Stimulated activated CD4-positive, alpha-beta T cell treated with anti-CD3 and anti-CD28 coated beads, Interleukin-1b, Interleukin-23, amount 100 ng/mL, for 1 hour (primary cell): Measurements from ENCODE around the gene SLC37A1.

Experiments
- DNase-seq, 2 donors: peaks; one replicate each; pipeline ENCODE4 v3.0.0-alpha.2; 2020; ENCODE audit warnings: low read depth in 2 of 2

The SLC37A1 gene

DNA sequence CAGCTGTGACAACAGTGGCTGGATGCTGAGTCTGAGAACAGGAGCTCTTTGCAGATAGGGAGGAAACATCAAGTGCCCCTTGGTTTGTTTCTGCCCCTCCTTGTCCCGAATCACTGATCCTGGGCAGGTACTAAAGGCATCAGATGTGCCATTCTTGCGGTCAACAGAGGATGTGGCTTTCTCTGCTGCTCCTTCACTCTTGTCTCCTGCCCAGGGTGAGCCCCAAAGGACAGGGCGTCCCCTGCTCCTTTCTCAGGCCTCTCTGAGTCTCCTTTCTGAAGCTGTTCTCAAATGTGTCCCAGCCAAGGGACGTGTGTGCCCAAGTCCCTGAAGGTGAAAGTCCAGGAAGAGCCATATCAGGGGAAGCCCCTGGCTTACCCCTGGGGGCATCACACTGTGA, 31.7 kb downstream of the SLC37A1 start:
- DNase-seq, result no peak

DNA sequence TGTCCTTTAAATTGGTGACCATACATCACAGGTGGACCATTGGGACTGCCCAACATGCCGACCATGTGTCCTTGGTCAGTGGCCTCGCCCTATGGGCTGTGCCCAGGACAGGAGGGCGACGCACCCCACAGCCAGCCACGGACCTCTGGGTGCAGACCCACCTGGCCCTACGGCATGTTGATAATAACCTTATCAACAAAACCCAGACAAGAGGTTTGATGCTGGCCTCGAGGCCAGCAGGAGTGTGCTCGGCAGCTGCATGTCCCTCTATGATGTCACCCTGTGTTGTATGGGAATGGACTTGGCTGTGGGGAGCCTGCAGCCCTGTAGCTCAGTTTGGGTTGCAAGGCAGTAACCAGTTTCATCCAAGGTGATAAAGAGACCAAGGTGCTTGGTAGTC, 32.1 kb downstream of the SLC37A1 start:
- DNase-seq, result no peak

DNA sequence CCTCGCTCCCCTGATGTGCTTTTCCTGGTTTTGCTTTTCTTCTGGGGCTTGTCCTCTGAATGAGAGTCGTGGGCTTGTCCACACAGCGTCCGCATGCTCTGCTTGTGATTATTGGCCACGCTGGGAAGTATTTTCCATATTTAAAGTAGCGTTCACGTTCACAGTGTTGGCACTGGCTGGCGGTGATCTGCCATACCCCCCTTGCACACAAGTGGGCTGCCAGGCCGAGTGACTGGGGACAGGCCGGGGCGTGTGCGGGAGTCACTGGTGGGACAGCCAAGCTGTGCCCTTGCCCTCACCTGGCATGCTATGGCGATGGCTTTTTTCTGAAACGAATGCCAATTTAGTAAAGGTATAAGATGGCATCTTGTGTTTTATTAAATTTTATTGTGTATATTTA, 32.8 kb downstream of the SLC37A1 start:
- no peak for DNase-seq

DNA sequence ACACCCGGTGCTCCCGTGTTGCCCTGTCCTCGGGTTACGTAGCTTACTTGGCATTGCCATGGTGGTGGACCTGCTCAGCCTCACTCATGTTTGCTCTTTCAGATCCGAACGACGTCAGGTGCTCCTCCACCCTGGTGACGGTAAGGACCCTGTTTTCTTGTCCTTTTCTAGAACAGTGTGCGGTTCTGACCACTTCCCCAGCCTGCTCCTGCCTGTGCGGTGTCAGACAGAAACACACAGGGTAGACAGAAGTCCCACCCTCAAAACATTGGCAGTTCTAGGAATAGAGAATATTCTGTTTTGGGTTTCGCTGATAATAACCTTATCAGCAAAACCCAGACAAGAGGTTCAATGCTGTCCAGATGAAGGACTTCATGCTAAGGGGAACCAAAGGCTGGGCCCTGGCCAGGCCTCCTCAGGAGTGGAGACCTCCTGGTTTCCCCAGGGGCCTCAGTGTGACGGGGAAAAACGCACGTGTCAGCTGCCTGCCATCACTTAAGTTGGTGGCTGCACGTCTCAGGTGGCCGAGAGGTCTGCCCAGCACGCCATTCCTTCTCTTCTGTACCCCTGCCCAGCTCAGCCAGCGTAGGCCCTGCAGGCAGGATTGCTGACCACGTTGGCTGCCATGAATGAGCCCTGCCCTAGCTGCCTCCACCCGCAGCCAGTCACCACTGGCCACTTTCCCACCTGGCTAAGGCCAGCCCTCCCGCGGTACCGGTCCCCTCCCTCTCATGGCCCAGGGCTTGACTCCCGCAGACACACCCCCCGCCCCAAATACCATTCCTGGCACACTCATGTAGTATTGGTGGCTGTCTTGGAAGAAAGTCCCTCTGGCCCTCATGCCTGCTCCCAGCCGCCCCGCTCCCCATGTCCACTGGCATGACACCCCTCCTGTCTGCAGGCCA, 33.6 kb downstream of the SLC37A1 start:
- no peak for DNase-seq

DNA sequence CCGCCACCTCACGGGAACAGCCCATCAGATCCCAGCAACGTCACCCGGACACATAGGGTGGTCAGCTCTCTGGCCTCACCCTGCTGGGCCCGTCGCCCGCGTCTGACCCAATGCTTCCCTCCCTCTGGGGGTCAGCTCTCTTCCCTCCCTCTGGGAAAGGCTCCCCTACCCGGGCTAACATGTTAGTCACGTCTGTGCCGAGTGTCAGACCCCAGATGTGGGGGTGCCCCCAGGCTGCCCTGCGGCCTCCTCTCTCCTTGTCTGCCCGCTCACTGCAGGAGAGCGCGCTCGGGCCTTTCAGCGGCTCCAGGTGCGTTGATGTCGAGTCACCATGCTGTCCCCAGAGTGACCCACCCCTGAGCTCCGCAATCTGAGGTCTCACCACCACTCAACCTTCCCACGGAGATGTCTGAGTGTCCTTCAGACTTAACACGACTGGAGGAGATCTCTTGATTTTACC, 34.3 kb downstream of the SLC37A1 start:
- DNase-seq, result no peak

DNA sequence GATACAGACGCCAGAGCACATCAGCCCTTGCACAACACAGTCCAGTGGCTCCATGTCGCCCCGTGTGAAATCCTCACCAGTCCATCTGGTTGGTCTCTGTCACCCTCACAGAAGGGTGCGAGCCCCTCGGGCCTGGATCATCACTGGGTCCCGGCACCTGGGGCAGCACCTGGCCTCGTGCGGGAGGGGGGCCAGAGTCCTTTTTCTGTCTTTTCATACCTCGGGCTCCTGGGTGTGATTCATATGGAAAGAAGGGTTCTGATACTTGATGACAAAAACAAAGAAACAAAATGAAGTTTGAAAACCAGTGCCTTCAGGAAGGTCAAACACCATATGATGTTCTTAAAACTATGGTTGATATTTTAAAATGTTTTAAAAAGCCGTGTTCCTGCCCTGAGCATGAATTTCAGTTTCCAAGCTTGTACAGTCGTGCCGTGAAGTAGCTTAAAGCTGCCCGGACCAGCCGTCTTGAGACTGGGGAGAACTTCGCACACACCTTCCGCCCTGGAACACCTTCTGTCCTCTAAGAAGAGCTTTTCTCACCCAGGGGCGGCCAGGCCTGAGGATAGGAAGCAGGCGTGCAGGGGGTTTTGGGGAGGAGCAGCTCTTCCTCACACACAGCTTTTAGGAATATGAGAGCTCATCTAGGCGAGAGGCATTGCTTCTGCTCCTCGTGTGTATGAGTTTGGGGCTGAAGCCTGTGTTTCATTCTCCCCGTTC, 35.2 kb downstream of the SLC37A1 start:
- DNase-seq, result no peak

DNA sequence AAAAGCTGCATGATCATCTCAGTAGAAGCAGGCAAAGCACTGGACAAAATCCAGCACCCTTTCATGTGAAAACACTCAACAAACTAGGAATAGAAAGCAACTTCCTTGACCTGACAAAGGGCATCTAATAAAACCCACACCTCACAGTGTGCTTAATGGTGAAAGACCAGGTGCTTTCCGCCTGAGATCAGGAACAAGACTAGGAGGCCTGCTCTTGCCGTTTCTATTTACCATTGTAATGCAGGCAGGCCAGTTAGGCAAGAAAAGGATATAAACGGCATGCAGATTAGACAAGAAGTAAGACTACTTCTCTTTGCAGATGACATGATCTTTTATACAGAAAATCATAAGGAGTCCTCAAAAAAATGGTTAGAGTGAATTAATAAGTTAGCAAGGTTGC, 37.2 kb downstream of the SLC37A1 start:
- no peak for DNase-seq

DNA sequence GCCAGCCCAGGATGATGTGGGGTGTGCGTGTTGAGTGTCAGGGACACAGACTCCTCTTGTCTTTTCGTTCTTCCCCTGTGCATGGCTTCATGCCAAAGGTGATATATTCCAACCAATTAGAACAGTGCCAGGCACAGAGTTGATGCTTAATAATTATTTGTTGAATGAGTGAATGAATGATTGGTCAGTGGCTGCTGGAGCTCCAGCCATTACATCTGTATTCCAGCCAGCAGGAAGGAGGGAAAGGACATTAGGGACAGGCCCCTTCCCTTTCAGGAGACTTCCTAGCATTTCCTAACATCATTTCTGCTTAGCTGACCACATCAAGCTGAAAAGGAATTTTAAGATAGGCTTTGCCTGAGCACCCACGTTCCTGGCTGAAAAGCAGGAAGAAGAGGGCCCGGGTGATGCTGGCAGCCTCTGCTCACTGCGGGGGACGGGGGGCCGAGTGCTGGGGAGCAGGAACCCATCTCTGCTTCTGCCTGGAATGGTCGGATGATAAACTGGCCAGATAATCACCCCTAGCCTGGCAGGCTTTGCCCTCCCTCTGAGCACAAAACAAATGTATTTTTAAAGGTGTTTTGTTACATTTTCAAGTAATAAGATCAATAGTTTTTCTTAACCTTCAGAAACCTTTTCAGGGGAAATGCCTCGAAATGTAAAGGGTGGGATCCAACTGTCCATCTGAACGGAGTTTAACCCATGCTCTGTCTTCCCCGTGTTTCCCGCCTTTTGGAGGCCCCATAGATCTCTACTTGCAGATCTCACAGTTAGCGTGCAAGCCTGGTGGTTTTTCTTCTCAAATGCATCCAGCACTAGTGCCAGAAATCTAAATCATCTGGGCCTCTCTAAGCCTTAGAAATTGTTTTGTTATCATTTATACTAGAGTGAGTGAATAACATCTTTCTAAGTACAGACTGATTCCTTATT, 39.0 kb downstream of the SLC37A1 start:
- no peak for DNase-seq

DNA sequence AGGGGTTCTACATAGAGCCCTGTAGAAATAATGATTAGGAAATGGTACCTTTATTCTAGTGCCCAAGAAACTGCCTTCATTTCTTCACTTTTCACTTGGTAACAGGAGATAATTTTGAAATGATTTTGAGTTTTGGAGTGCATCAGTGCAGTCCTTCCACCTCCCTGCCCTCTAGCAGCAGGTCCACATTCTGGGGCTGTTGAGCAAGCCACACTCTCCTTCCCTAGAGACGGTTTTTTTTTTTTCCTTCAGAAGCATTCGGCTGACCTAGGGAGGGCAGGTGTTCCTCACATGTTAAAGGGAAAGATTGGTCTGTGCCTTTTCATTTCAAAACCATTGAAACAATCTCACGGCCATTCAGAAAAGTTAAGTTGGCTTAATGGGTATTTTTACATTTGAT, 39.8 kb downstream of the SLC37A1 start:
- no peak for DNase-seq

DNA sequence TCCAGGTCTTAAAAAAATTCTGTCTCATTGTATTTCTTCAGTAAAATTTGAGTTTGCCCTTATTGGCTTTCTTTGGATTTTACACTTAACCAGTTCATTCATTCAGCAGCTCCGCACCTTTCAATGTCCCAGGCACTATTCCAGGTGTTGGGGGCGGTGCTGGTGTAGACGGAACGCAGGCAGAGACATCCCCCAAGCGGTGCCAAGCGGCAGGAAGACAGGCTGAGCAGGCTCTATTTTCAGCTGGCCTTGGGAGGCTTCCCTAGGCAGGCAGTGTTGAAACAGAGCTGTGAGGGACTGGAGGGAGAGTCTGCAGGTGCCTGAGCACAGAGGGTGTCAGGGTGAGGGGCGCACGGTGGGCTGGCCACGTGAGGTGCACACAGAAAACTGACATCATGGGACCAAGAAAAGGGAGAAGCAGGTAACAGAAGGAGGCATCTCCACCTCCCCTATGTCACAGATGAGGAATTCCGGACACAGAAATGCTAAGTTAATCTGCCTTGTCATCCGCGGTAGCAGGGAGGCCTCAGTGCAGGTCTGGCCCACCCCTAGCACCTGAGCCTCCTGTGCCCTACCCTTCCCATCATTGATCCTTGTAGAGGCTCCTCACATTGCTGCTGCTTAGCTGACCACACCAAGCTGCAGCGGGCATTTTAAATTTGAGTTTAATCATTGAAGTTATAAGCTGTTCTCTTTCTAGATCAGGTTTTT, 40.8 kb downstream of the SLC37A1 start:
- DNase-seq, result no peak

DNA sequence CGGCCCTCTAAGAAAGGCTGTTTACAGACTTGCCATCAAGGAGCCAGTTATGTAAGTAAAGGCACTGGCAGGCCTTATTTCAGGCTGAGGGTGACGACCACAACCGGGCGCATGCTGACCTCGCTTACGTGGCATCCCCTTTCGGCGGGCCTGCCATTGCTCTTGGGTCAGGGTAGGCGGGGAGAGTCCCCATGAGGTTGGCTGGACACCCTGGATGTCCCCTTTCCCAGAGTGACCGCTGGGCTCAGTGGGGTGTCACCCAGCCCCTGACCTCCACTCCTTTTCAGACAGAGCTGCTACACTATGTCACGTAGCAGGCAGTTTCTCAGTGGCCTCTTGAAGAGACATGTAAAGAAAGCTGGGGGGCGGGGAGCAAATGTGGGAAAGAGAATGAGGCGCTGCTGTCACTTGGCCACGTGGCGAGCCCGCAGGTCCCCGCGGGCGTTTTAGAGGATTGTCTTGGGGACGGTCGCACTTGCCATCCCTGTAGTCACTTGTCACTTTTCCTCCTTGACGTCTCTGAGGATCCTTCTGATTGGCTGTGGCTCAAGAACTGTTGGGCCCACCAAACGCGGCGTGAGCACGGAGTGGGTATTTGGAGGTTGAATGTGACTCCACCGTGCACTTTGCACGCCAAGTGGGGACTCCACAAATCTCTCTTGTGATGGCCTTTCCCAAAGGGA, 42.2 kb downstream of the SLC37A1 start:
- DNase-seq, result no peak

DNA sequence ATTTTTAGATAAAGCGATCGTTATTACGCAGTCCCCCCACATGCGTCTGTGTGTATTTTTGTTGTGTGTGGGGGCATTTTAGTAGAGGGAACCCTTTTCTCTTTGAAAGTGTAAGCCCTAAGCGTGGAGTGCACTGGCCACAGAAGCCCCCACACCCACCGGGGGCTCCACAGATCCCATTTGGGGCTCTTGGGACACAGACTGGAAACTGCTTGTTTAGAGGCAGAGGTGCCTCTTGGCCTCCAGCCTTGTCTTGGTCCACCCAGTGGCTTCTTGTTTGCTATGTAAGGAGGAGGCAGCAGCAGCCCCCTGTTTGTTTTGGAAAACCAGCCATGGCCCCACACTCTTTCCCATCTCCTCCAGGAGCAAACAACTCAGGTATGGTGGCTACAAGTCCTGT, 42.8 kb downstream of the SLC37A1 start:
- DNase-seq, result no peak

DNA sequence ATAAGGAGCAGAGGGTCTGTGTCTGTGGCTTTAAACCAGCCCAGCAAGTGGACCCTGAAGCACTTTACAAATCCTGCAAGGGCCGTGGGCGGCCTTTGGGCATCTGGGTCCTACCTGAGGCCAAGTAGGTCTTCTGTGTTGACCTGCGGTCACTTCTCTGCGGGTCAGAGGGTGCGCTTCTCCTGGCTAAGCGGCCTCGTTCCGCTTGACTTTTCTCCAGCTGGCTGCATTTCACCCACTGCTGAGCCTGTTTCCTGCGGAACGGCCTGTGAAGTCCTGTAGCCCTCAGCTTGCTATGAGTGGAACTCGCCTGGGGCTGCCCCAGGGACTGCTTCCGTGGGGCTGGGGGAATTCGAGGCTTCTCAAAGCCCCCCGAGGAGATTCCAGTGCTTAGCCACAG, 43.3 kb downstream of the SLC37A1 start:
- DNase-seq, result no peak

DNA sequence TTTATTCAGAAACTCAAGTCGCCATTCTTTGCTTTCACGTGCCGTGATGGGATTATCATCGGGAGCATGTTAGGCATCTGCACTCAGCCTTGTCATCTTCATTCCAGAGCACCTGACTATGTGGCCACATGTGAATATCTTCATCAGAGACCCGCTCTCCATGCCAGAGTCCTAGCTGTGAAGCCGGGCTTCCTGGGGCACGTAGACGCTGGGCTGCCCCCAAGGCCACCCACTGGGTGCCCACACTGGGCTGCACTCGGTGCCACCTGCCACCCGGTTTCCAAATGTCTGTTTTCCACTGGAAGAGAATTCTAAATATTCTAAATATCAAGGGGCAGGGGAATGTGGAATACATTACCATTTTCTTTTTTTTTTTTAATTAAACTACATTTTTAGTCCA, 43.8 kb downstream of the SLC37A1 start:
- no peak for DNase-seq

DNA sequence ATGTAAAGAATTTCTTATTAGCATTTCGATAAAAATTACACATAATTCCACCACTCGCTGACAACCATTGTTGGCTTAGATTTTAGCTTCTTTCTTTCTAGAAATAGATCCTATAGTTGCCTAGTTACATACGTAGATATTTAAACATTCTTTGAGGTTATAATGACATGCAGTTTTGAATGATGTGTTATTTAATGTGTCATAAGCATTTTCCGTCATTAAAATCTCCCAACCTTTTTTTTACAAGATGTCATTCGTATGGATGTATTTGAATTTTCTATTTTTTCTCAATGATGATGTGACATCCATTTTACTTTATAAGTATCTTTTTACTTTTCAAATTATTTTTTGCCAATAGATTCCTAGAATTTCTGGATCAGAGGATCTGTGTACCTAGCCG, 44.7 kb downstream of the SLC37A1 start:
- no peak for DNase-seq

DNA sequence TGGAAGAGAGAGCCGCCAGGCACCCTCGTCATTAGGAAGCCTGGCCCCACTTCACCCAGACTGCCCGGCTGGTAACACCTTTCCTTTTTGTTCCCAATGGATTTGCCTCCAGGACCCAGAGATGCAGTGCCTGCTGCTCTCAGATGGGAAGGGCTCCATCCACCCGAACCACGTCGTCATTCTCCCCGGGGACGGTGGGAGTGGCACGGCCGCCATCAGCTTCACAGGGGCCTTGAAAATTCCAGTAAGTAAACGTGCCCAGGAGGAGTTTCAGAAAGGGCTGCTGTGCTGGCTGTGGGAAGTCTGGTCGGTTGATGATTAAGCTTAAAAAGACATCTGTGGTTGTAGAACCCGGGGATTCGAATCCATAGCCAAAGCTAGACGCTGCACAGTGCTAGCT, 45.2 kb downstream of the SLC37A1 start:
- no peak for DNase-seq

DNA sequence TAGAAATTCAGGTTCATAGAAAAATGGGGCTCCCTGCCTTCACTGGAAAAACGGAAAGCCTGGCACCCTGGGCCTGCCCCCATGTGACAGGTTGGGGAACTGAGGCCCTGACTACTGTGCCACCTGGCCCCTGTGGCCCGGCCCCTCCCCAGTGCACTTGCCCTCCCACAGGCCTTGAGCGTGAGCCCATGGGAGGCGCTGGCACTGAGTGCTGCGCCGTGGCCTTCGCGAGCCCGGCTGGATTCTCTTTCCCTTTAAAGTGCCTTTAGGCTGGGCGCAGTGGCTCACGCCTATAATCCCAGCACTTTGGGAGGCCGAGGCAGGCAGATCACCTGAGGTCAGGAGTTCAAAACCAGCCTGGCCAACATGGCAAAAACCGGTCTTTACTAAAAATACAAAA, 45.7 kb downstream of the SLC37A1 start:
- no peak for DNase-seq

DNA sequence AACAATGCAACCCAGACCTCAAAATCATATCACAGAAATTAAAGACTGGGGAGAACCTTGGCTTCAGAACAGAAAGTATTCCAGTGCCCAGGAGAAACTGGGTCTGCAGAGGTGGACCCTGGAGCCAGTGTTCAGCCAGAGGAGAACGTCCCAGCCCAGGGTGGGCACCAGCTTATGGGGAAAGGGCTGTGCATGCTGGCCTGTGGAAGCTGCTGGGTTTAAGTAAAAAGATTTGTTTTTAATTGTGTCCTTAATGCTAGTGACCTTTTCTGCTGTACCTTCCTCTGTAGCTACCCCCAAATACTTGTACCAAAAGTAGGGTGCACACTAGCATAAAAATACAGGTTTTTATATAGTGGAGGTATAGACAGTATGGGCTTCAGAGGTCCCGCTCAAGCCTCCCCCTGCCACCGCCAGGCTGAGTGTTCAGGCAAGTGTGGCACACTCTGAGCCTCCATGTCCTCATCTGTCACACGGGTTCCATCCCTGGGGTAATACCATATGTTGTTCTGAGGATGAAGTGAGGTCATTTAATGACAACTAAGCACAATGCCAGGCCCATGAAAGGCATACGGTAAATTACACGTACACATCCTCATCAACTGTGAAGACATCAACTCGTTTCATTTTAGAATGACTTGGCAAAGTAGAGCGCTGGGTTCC, 47.0 kb downstream of the SLC37A1 start:
- DNase-seq, result no peak

DNA sequence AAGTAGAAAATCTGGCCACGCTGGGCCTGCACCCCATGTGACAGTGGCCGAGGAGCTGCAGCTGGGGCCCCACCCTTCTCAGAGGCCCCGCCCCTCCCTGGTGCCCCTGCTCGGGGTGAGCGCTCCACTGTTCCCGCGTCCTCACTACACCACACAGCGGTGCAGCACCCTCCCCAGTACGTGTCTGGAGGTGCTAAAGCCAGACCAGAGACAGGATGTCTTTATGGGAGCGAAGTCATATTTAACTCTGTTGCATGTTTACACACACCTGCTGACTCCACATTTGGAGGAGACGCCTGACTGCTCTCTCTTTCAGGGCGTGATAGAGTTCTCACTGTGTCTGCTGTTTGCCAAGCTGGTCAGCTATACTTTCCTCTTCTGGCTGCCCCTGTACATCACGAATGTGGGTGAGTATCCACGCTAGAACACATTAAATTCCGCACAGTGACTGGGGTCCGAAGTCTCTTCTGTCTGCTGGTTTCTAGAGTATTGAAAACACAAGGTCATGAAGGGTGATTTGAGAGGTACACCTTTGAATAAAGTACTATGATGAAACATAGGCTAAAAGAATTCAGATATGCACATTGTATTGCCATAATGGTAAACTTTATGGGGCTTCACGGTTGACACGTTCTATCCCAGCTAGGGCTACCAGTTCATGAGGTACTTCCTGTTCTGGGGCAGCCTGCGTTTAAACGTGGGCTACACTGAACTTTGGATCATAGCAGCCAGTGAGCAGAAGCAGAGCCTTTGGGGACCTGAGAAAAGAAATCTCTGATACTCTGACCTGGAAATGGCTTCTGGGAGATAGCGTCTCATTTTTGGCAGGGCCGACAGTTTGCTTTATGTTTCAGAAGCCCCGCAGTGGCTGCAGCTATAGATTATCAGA, 48.4 kb downstream of the SLC37A1 start:
- DNase-seq, result no peak
